ENCODE data around the gene MYO1F.

- no peak for TF ChIP-seq POLR2AphosphoS5 (IDR thresholded peaks at IDR 0.05)
- TF ChIP-seq CTCF (IDR thresholded peaks at IDR 0.05), result no peak
Measured at GRCh38 chr19:8504171-8504570, 73.1 kb downstream of the MYO1F start.
